ENCODE measurements around the gene SYCP2.

Gene SYCP2

GRCh38 chr20:59944726-59945125 lies 11.3 kb upstream of the SYCP2 start:
- no peak for DNase-seq

- DNase-seq: no peak
These were observed 8.8 kb upstream of the SYCP2 start for GRCh38 chr20:59942245-59942644.

- no peak for DNase-seq
These were observed 7.5 kb upstream of the SYCP2 start for GRCh38 chr20:59940956-59941294.

- DNase-seq: peak; percentile 89
These were observed 6.9 kb upstream of the SYCP2 start, which contains the start of the genes FAM217B and PPP1R3D for GRCh38 chr20:59940129-59940955. FAM217B (plus strand) TSS chr20:59940389; CDS start chr20:59943944, 3,555 bp downstream. PPP1R3D (minus strand) TSS chr20:59940305; CDS start chr20:59939931, 374 bp downstream.

GRCh38 chr20:59939879-59940128 lies 6.4 kb upstream of the SYCP2 start:
- DNase-seq: no peak

GRCh38 chr20:59939052-59939878 lies 5.8 kb upstream of the SYCP2 start:
- no peak for DNase-seq

GRCh38 chr20:59938696-59939051 lies 5.2 kb upstream of the SYCP2 start:
- DNase-seq: no peak

- no peak for DNase-seq
These were observed 4.8 kb upstream of the SYCP2 start for GRCh38 chr20:59938221-59938620.

GRCh38 chr20:59937150-59937549 lies 3.7 kb upstream of the SYCP2 start:
- DNase-seq: no peak

- no peak for DNase-seq
These were observed 3.0 kb upstream of the SYCP2 start for GRCh38 chr20:59936409-59936808.

- DNase-seq: no peak
These were observed 2.2 kb upstream of the SYCP2 start for GRCh38 chr20:59935457-59936185.

GRCh38 chr20:59933849-59934585 lies 580 bp upstream of the SYCP2 start:
- no peak for DNase-seq

- no peak for DNase-seq
These were observed 681 bp downstream of the SYCP2 start for GRCh38 chr20:59932616-59933295.

- DNase-seq: no peak
These were observed 1.7 kb downstream of the SYCP2 start for GRCh38 chr20:59931511-59932312.

- DNase-seq: no peak
These were observed 7.5 kb downstream of the SYCP2 start for GRCh38 chr20:59925899-59926298.

- no peak for DNase-seq
These were observed 8.1 kb downstream of the SYCP2 start for GRCh38 chr20:59925359-59925758.

- no peak for DNase-seq
These were observed 9.9 kb downstream of the SYCP2 start for GRCh38 chr20:59923514-59923913.

- DNase-seq: no peak
These were observed 12.5 kb downstream of the SYCP2 start for GRCh38 chr20:59920944-59921343.

- no peak for DNase-seq
These were observed 20.8 kb downstream of the SYCP2 start for GRCh38 chr20:59912609-59913008.

GRCh38 chr20:59911041-59911440 lies 22.4 kb downstream of the SYCP2 start:
- no peak for DNase-seq

GRCh38 chr20:59908855-59909254 lies 24.6 kb downstream of the SYCP2 start:
- DNase-seq: no peak

GRCh38 chr20:59903621-59904020 lies 29.8 kb downstream of the SYCP2 start:
- DNase-seq: no peak
